Type B pancreatic cell (in vitro differentiated cells): ENCODE measurements around the gene MSI2. TPM values are rescaled to one million over a fixed set of nuclear protein-coding genes. Genes with fewer than 3 reads are reported as not detected.

Experiments
- DNase-seq: peaks from one replicate; pipeline ENCODE4 v3.0.0; 2021; ENCODE audit warnings: mixed read lengths; ENCODE audit not compliant: unreplicated experiment; ENCODE audit errors: extremely low spot score
- H3K27ac Mint-ChIP-seq: 2 replicates; pipeline ENCODE4 v1.8.0; 2021; ENCODE audit warnings: mild to moderate bottlenecking, mixed read lengths
- H3K27me3 Mint-ChIP-seq: 2 replicates; pipeline ENCODE4 v1.8.0; 2021; ENCODE audit warnings: mixed read lengths
- H3K36me3 Mint-ChIP-seq: 2 replicates; pipeline ENCODE4 v1.8.0; 2021; ENCODE audit warnings: mixed read lengths
- H3K4me1 Mint-ChIP-seq: one replicate; pipeline ENCODE4 v1.8.0; 2021; ENCODE audit warnings: mixed read lengths; ENCODE audit not compliant: unreplicated experiment
- H3K4me3 Mint-ChIP-seq: 2 replicates; pipeline ENCODE4 v1.8.0; 2021; ENCODE audit warnings: mild to moderate bottlenecking, mixed read lengths
- H3K9me3 Mint-ChIP-seq: 2 replicates; pipeline ENCODE4 v1.8.0; 2021; ENCODE audit warnings: mixed read lengths
- total RNA-seq: library from RNA; stranded (reverse); gene quantifications from 2 replicates; pipeline ENCODE4 v1.2.1, GENCODE V29; 2021; ENCODE audit warnings: low replicate concordance
- TF ChIP-seq, protein P1 (sequence below): fragments of 200-600 bp; sonication (generic); conservative IDR thresholded peaks from 2 replicates; pipeline ENCODE4 v1.5.0; 2021; ENCODE audit warnings: antibody characterized with exemption, mild to moderate bottlenecking

The MSI2 gene
- total RNA-seq, 1 donor from 2014 or later, result 158 TPM

GRCh38 chr17:57513569-57513968 is 257.2 kb downstream of the MSI2 start:
- DNase-seq, result no peak
- Mint-ChIP-seq H3K27me3 (no peaks in the 10 kb centered on the region), H3K4me3 (no peak overlapping the region), H3K27ac (no peak overlapping the region), H3K36me3 (peaks cover 12% of the 10 kb centered on the region), H3K9me3 (no peaks in the 10 kb centered on the region), H3K4me1 (peaks cover 67% of the 10 kb centered on the region)
- TF ChIP-seq, protein P1, sequence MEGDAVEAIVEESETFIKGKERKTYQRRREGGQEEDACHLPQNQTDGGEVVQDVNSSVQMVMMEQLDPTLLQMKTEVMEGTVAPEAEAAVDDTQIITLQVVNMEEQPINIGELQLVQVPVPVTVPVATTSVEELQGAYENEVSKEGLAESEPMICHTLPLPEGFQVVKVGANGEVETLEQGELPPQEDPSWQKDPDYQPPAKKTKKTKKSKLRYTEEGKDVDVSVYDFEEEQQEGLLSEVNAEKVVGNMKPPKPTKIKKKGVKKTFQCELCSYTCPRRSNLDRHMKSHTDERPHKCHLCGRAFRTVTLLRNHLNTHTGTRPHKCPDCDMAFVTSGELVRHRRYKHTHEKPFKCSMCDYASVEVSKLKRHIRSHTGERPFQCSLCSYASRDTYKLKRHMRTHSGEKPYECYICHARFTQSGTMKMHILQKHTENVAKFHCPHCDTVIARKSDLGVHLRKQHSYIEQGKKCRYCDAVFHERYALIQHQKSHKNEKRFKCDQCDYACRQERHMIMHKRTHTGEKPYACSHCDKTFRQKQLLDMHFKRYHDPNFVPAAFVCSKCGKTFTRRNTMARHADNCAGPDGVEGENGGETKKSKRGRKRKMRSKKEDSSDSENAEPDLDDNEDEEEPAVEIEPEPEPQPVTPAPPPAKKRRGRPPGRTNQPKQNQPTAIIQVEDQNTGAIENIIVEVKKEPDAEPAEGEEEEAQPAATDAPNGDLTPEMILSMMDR, result no peak

- peaks cover 9% of the 10 kb centered on the region for H3K36me3 Mint-ChIP-seq
- TF ChIP-seq, protein P1, result no peak
Measured at GRCh38 chr17:57514614-57515013, 258.3 kb downstream of the MSI2 start.

DNA sequence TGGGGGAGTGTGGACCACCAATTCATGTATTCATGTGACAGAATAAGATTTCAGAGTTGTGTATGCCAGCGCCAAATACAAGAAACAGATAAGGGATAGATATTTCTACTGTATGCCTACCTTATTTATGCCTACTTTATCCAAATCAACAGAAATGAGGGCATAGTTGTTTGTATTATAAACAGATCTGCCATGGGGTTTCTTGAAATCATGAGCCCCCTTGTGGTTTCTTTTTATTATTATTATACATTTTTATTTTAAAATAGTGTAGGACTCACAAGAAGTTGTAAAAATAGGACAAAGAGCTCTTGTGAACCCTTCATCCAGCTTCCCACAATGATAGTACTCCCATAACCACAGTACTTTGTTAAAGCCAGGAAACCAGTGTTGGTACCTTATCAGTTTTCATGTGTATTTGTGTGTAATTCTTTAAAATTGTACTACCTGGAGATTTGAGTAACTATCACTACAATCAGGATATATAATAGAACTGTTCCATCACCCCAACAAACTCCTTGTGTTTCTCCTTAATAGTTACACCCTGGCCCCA is 259.4 kb downstream of the MSI2 start:
- TF ChIP-seq, protein P1, result peak; percentile 43
- Mint-ChIP-seq H3K36me3 (peaks cover 9% of the 10 kb centered on the region), H3K4me1 (peaks cover 66% of the 10 kb centered on the region), H3K27me3 (no peaks in the 10 kb centered on the region), H3K4me3 (no peak overlapping the region), H3K9me3 (no peaks in the 10 kb centered on the region), H3K27ac (no peak overlapping the region)
- DNase-seq, result no peak

More at GRCh38 chr17:57514614-57515013, 258.3 kb downstream of the MSI2 start:
- Mint-ChIP-seq H3K27me3 (no peaks in the 10 kb centered on the region), H3K9me3 (no peaks in the 10 kb centered on the region), H3K4me3 (no peak overlapping the region), H3K27ac (peak overlapping the region; percentile 6), H3K4me1 (peaks cover 71% of the 10 kb centered on the region)
- DNase-seq, result no peak

DNA sequence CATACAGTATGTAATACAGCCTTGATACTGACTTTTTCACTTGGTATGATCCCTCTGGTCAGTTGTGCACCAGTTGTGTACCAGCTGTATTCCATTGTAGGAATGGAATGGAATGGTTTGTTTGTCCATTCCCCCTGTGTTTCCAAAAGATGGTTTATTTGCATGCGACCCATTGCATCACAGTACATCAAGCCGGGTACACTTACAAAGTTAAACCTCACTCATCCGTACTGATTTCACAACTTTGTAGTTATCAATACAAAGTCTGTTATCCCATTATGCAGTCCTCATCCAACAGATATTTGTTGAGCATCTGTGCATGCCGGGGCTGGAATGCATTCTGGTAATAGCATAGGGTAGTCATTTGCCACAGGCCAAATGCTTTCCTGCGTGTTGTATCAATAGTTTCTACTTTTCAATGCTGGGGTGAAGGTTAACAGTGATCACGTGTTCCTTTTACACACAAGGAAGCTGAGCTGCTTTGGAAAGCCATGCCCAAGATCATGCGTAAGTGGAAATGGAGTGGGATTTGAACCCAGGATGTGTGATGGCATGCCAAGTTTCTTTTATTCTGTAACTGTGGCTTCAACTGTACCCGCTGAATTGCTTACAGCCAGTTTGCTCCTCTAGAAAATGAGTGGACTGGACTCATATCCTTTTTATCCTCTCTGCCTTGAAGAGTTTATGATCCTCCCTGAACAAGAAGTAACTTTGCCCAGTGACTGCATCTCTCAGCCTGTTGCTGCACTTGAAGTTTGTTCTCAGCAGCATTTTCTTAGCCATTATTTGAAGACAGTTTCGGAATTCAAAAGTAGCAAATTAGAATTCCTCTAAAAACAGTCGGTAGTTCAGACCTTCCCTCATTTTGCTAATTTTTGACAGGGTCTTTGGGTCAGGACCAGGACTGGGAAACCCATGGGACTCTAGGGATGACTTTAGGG is 260.2 kb downstream of the MSI2 start:
- Mint-ChIP-seq H3K4me3 (peak overlapping the region; percentile 43), H3K36me3 (peaks cover 9% of the 10 kb centered on the region), H3K27me3 (no peaks in the 10 kb centered on the region), H3K27ac (peak overlapping the region; percentile 53), H3K4me1 (peaks cover 65% of the 10 kb centered on the region), H3K9me3 (no peaks in the 10 kb centered on the region)
- no peak for DNase-seq
- TF ChIP-seq, protein P1, result no peak

DNA sequence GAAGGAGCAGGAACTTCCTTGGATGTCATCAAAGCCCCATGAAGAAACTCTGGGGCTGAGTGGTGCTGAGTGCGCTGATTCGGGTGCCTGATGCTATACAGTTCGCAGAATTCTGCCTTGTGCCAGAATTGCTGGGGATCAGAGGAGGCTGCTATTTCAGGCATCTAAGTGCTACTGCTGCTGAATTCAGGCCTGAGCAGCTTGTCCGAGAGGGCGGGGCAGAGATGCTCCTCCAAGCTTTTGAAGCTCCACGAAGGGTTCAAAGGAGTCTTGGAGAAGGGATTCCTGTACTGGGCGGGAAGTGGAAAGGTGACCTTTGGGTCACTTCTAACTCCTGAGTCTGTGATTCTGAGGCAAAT is 260.9 kb downstream of the MSI2 start:
- Mint-ChIP-seq H3K4me1 (peaks cover 66% of the 10 kb centered on the region), H3K9me3 (no peaks in the 10 kb centered on the region), H3K36me3 (peaks cover 9% of the 10 kb centered on the region), H3K27ac (peak overlapping the region; percentile 53), H3K4me3 (peak overlapping the region; percentile 43), H3K27me3 (no peaks in the 10 kb centered on the region)
- TF ChIP-seq, protein P1, result no peak
- no peak for DNase-seq
